Neural cell (in vitro differentiated cells): ENCODE measurements around the gene ZFP36L2. TPM values are rescaled to one million over a fixed set of nuclear protein-coding genes. Genes with fewer than 3 reads are reported as not detected.

Source experiments
- H2AFZ ChIP-seq: fragments of 200-600, 300-800 bp; sonication (generic), shearing (Covaris generic); 2 replicates; pipeline ENCODE4 v1.6.0; 2014; ENCODE audit warnings: low read depth, mild to moderate bottlenecking, antibody characterized with exemption, low read length, moderate library complexity
- H3F3A ChIP-seq: fragments of 200-600 bp; shearing (Covaris generic); 2 replicates; pipeline ENCODE4 v1.6.1; 2016; ENCODE audit warnings: mild to moderate bottlenecking, moderate library complexity, mixed read lengths, antibody characterized with exemption, low read length; ENCODE audit not compliant: insufficient read depth, poor library complexity, severe bottlenecking
- H3K27ac ChIP-seq: fragments of 200-600, 300-800 bp; sonication (generic), shearing (Covaris generic); 2 replicates; pipeline ENCODE4 v1.5.1; 2014; ENCODE audit warnings: mild to moderate bottlenecking, low read length, moderate library complexity
- H3K27me3 ChIP-seq: fragments of 300-800, 200-600 bp; sonication (generic), shearing (Covaris generic); 2 replicates; pipeline ENCODE4 v1.6.0; 2014; ENCODE audit warnings: mild to moderate bottlenecking, low read depth, low read length, moderate library complexity; ENCODE audit not compliant: insufficient read depth
- H3K36me3 ChIP-seq: fragments of 300-800, 200-600 bp; sonication (generic), shearing (Covaris generic); 2 replicates; pipeline ENCODE4 v1.5.1; 2014; ENCODE audit warnings: mild to moderate bottlenecking, antibody characterized with exemption, low read length, moderate library complexity; ENCODE audit not compliant: insufficient read depth
- H3K4me2 ChIP-seq: fragments of 300-800, 200-600 bp; sonication (generic), shearing (Covaris generic); 2 replicates; pipeline ENCODE4 v1.6.0; 2014; ENCODE audit warnings: mild to moderate bottlenecking, low read length
- H3K4me3 ChIP-seq: fragments of 300-800, 200-600 bp; sonication (generic), shearing (Covaris generic); 2 replicates; pipeline ENCODE4 v1.5.1; 2014; ENCODE audit warnings: mild to moderate bottlenecking, low read length, moderate library complexity
- H3K79me2 ChIP-seq: fragments of 200-600 bp; shearing (Covaris generic); replicated peaks from 2 replicates; pipeline ENCODE4 v1.6.0; 2014; ENCODE audit warnings: mild to moderate bottlenecking, low read length, moderate library complexity; ENCODE audit not compliant: insufficient read depth
- H3K9ac ChIP-seq: fragments of 300-800, 200-600 bp; sonication (generic), shearing (Covaris generic); 2 replicates; pipeline ENCODE4 v1.6.1; 2016; ENCODE audit warnings: mild to moderate bottlenecking, low read length, mixed read lengths
- H3K9me2 ChIP-seq: fragments of 200-600 bp; shearing (Covaris generic); 2 replicates; pipeline ENCODE4 v1.6.1; 2016; ENCODE audit warnings: mild to moderate bottlenecking, low read length, mixed read lengths; ENCODE audit not compliant: insufficient read depth
- H3K9me3 ChIP-seq: fragments of 200-600, 300-800 bp; sonication (generic), shearing (Covaris generic); 2 replicates; pipeline ENCODE4 v1.6.1; 2016; ENCODE audit warnings: mild to moderate bottlenecking, mixed run types, low read length, moderate library complexity, mixed read lengths
- H4K20me1 ChIP-seq: fragments of 200-600 bp; shearing (Covaris generic); 2 replicates; pipeline ENCODE4 v1.6.1; 2016; ENCODE audit warnings: mild to moderate bottlenecking, mixed run types; ENCODE audit not compliant: insufficient read depth
- CTCF ChIP-seq: fragments of 450-650 bp; IDR thresholded peaks from 2 replicates; pipeline ENCODE4 v1.5.1; 2014; ENCODE audit warnings: antibody characterized with exemption, mild to moderate bottlenecking, moderate library complexity; ENCODE audit not compliant: poor library complexity, severe bottlenecking
- EZH2 ChIP-seq: fragments of 200-600, 300-800 bp; shearing (Covaris generic), sonication (generic); IDR thresholded peaks from 2 replicates; pipeline ENCODE4 v1.6.1; 2014; ENCODE audit warnings: antibody characterized with exemption, low read length, borderline replicate concordance, mild to moderate bottlenecking; ENCODE audit not compliant: insufficient read depth, poor library complexity, severe bottlenecking
- RAD21 ChIP-seq: fragments of 450-650 bp; conservative IDR thresholded peaks from 2 replicates; pipeline ENCODE4 v1.6.1; 2014; ENCODE audit warnings: antibody characterized with exemption, mild to moderate bottlenecking, moderate library complexity
- polyA plus RNA-seq: library from polyadenylated mRNA; depleted of rRNA; stranded (reverse); fragments of >200 nt; gene quantifications from 2 replicates; pipeline ENCODE4 v1.2.3, GENCODE V29; 2014

ZFP36L2 gene
- polyA plus RNA-seq, 1 donor from 2014 or later: 0.33 TPM

GRCh38 chr2:43174368-43174916 lies 52.0 kb downstream of the ZFP36L2 start:
- Histone ChIP-seq H3K9me3 (peaks cover 7% of the 10 kb centered on the region), H3K79me2 (no peaks in the 10 kb centered on the region), H2AFZ (no peak overlapping the region), H3K9ac (no peak overlapping the region), H3F3A (no peaks in the 10 kb centered on the region), H3K4me3 (no peak overlapping the region), H3K4me2 (no peak overlapping the region), H3K36me3 (no peaks in the 10 kb centered on the region), H3K27ac (no peak overlapping the region), H3K27me3 (no peaks in the 10 kb centered on the region), H3K9me2 (no peaks in the 10 kb centered on the region), H4K20me1 (no peaks in the 10 kb centered on the region)
- TF ChIP-seq CTCF: no peak
- TF ChIP-seq RAD21: no peak
- no peak for TF ChIP-seq EZH2
